Transverse colon (tissue), 4 donors: ENCODE measurements around the gene MPRIP. TPM values are rescaled to one million over a fixed set of nuclear protein-coding genes. Genes with fewer than 3 reads are reported as not detected.
A peak's percentile ranks its signal among the peaks of the same experiment; 100 is the strongest.

Experiments used
- DNase-seq: peaks from one replicate; pipeline ENCODE4 v3.0.0-alpha.2; 2019
- H3K27ac ChIP-seq, 4 donors: fragments of 200-600 bp; sonication (generic); 2 replicates each; pipeline ENCODE4 v1.5.1; 2016 to 2018; ENCODE audit warnings: inconsistent platforms in 4 of 4
- H3K27me3 ChIP-seq: fragments of 200-600 bp; sonication (generic); 2 replicates; pipeline ENCODE4 v1.5.1; 2017; ENCODE audit warnings: inconsistent platforms
- H3K36me3 ChIP-seq, 4 donors: fragments of 200-600 bp; sonication (generic); 2 replicates each; pipeline ENCODE4 v1.5.1; 2017 to 2019; ENCODE audit warnings: inconsistent platforms in 4 of 4
- H3K4me1 ChIP-seq, 4 donors: fragments of 200-600 bp; sonication (generic); 2 replicates each; pipeline ENCODE4 v1.5.1; 2017 to 2020; ENCODE audit warnings: inconsistent platforms in 4 of 4
- H3K4me3 ChIP-seq, 4 donors: fragments of 200-600 bp; sonication (generic); 1 replicate in 1 of 4; 2 replicates in 3 of 4; pipeline versions ENCODE4 v1.5.1 to v1.6.1; 2017 to 2019; ENCODE audit warnings: inconsistent platforms in 4 of 4
- H3K9me3 ChIP-seq, 2 donors: fragments of 200-600 bp; sonication (generic); 2 replicates each; pipeline ENCODE4 v1.5.1; 2017 to 2019; ENCODE audit warnings: inconsistent platforms in 2 of 2
- CTCF ChIP-seq, 5 experiments: fragments of 200-600 bp in 3 of 5; fragments of 450-650 bp in 2 of 5; sonication (generic) in 3 of 5; IDR thresholded peaks; 1 replicate in 2 of 5; 2 replicates in 3 of 5; pipeline ENCODE4 v1.5.1; 2016 to 2017; ENCODE audit warnings: antibody characterized with exemption in 5 of 5, inconsistent platforms in 3 of 5, mild to moderate bottlenecking in 2 of 5, moderate library complexity in 1 of 5
- EP300 ChIP-seq: sonication (generic); formaldehyde crosslinking; IDR thresholded peaks from one replicate; pipeline ENCODE4 v1.6.1; 2017; ENCODE audit warnings: antibody characterized with exemption, low read depth
- POLR2A ChIP-seq: fragments of 450-650 bp; IDR thresholded peaks from one replicate; pipeline ENCODE4 v1.6.1; 2016; ENCODE audit warnings: antibody characterized with exemption, mild to moderate bottlenecking, moderate library complexity
- POLR2AphosphoS5 ChIP-seq, 3 donors: sonication (generic); formaldehyde crosslinking; IDR thresholded peaks; one replicate each; pipeline ENCODE4 v1.6.1; 2016; ENCODE audit warnings: antibody characterized with exemption in 3 of 3
- WGBS, 2 donors: methylation state at CpG; one replicate each; pipeline ENCODE4 v1.1.5; 2018; ENCODE audit warnings: low coverage in 1 of 2; 5-methylcytosine and 5-hydroxymethylcytosine counted together
- in situ Hi-C, 4 donors: fragments of 200-750 bp; cut with MboI; loops; one replicate each; pipeline versions ENCODE4 v1.15.0 to v1.15.1; 2017; ENCODE audit warnings: low sequenced_read_pairs in 3 of 4, low pct_ligation_motif_present in 1 of 4, low pct_unique_long_range_greater_than_20kb in 1 of 4
- intact Hi-C: fragments of 100-400 bp; cut with DNase I; formaldehyde crosslinking; loops from one replicate; pipeline ENCODE4 v1.15.1; 2023; ENCODE audit warnings: low total_unique reads
- total RNA-seq, 4 donors: library from RNA; depleted of rRNA; stranded (reverse); fragments of >200 nt; gene quantifications; one replicate each; pipeline ENCODE4 v1.1.0, GENCODE V29; 2016

Gene MPRIP
- total RNA-seq, 4 donors from 2014 or later: 124 to 368 (median 158) TPM

- intact Hi-C loops (no loop called here), in situ Hi-C loops (loop anchor here in 1 of 4 donors (10.0 kb wide), 1 partner anchor 61 kb away; no protein-coding TSS in a partner anchor)
- no peaks in the 10 kb centered on the region for H3K9me3 ChIP-seq
- WGBS, 2 donors: 58 to 68% methylated on average over 7 to 8 of the region's 8 CpGs
- no peak for DNase-seq
- H3K36me3 ChIP-seq: no peaks in the 10 kb centered on the region
- no peaks in the 10 kb centered on the region for H3K27me3 ChIP-seq
- TF ChIP-seq POLR2AphosphoS5 (IDR thresholded peaks at IDR 0.05) (no peak), POLR2A (no peak), EP300 (no peak), CTCF (IDR thresholded peaks at IDR 0.05) (no peak)
- H3K27ac ChIP-seq: peak overlapping the region; percentile 32 to 56 (median 44)
- H3K4me3 ChIP-seq: no peak overlapping the region
- peaks cover 27 to 51% (median 31%) of the 10 kb centered on the region in 4 donors for H3K4me1 ChIP-seq
These were observed 13.9 kb downstream of the MPRIP start for GRCh38 chr17:17056156-17056539.

GRCh38 chr17:17057057-17057551, 14.8 kb downstream of the MPRIP start:
- H3K9me3 ChIP-seq: no peaks in the 10 kb centered on the region
- intact Hi-C loops (no loop called here), in situ Hi-C loops (loop anchor here in 1 of 4 donors (10.0 kb wide), 1 partner anchor 62 kb away; no protein-coding TSS in a partner anchor)
- H3K4me1 ChIP-seq: peaks cover 17 to 50% (median 22%) of the 10 kb centered on the region in 4 donors
- no peak overlapping the region for H3K27ac ChIP-seq
- TF ChIP-seq EP300: no peak
- TF ChIP-seq POLR2A: no peak
- no peak for TF ChIP-seq CTCF (IDR thresholded peaks at IDR 0.05)
- no peak for TF ChIP-seq POLR2AphosphoS5 (IDR thresholded peaks at IDR 0.05)
- no peaks in the 10 kb centered on the region for H3K27me3 ChIP-seq
- no peak for DNase-seq
- no peaks in the 10 kb centered on the region for H3K36me3 ChIP-seq
- H3K4me3 ChIP-seq: no peak overlapping the region
- WGBS, 2 donors: 84% methylated on average over 8 of the region's 9 CpGs; no CpG with 5 or more reads in 1 of the 2 donors

- in situ Hi-C loops (loop anchor here in 1 of 4 donors (10.0 kb wide), 1 partner anchor 64 kb away; no protein-coding TSS in a partner anchor), intact Hi-C loops (no loop called here)
- no peaks in the 10 kb centered on the region for H3K36me3 ChIP-seq
- no peak for DNase-seq
- H3K4me3 ChIP-seq: no peak overlapping the region
- 78 to 82% methylated on average over 2 to 6 of the region's 6 CpGs for WGBS, 2 donors
- TF ChIP-seq POLR2A: no peak
- TF ChIP-seq CTCF (IDR thresholded peaks at IDR 0.05): no peak
- TF ChIP-seq EP300: no peak
- TF ChIP-seq POLR2AphosphoS5 (IDR thresholded peaks at IDR 0.05): no peak
- no peaks in the 10 kb centered on the region for H3K9me3 ChIP-seq
- H3K27ac ChIP-seq: no peak overlapping the region
- no peaks in the 10 kb centered on the region for H3K27me3 ChIP-seq
- peaks cover 5 to 50% (median 15%) of the 10 kb centered on the region in 4 donors for H3K4me1 ChIP-seq
These were observed 16.0 kb downstream of the MPRIP start for GRCh38 chr17:17058304-17058703.

GRCh38 chr17:17059301-17059890, 17.1 kb downstream of the MPRIP start:
- TF ChIP-seq POLR2A (no peak), POLR2AphosphoS5 (IDR thresholded peaks at IDR 0.05) (no peak), CTCF (IDR thresholded peaks at IDR 0.05) (no peak), EP300 (no peak)
- no peaks in the 10 kb centered on the region for H3K36me3 ChIP-seq
- no peak overlapping the region for H3K27ac ChIP-seq
- WGBS, 2 donors: 96 to 97% methylated on average over 3 to 10 of the region's 10 CpGs
- H3K4me1 ChIP-seq: peaks cover 4 to 49% (median 12%) of the 10 kb centered on the region in 4 donors
- H3K9me3 ChIP-seq: no peaks in the 10 kb centered on the region
- H3K27me3 ChIP-seq: no peaks in the 10 kb centered on the region
- intact Hi-C loops (no loop called here), in situ Hi-C loops (loop anchor here in 1 of 4 donors (10.0 kb wide), 1 partner anchor 65 kb away; no protein-coding TSS in a partner anchor)
- H3K4me3 ChIP-seq: no peak overlapping the region
- DNase-seq: no peak
